Measurements from ENCODE around the gene SLC35B2. TPM values are rescaled to one million over a fixed set of nuclear protein-coding genes. Genes with fewer than 3 reads are reported as not detected.

The SLC35B2 gene
- total RNA-seq, 1 experiment from 2014 or later, result 28.9 TPM

GRCh38 chr6:44234101-44235025 is 23.0 kb downstream of the SLC35B2 start:
- DNase-seq (ENCODE audit: low spot score) (peak; percentile 79), ATAC-seq (peak; percentile 77)
- Mint-ChIP-seq H3K27ac (peak overlapping the region; percentile 51), H3K9me3 (no peaks in the 10 kb centered on the region), H3K36me3 (peaks cover 46% of the 10 kb centered on the region), H3K4me3 (no peak overlapping the region), H3K4me1 (peaks cover 46% of the 10 kb centered on the region), H3K27me3 (ENCODE audit: low read depth) (peaks cover 10% of the 10 kb centered on the region)
- ChIA-PET POLR2A (interaction anchor here (0.7 to 2.7 kb wide), 6 partner anchors 10 to 42 kb away, joined by 3 to 14 read pairs (median 6); partner anchors contain the start of genes HSP90AB1, SLC29A1 and SLC35B2), CTCF (interaction anchor here (0.6 to 6.3 kb wide), 34 partner anchors 11 to 156 kb away, joined by 3 to 174 read pairs (median 4); partner anchors contain the start of genes AARS2, CAPN11, CDC5L and HSP90AB1)
- no peak for TF ChIP-seq ZNF232 (CRISPR knock-in tag; IDR thresholded peaks at IDR 0.05)
- peak; percentile 64; the same call in 1 of the 2 replicates for TF ChIP-seq GABPB1 (CRISPR knock-in tag; IDR thresholded peaks at IDR 0.05)
- TF ChIP-seq CTCF (IDR thresholded peaks at IDR 0.05), result peak; percentile 34

DNA sequence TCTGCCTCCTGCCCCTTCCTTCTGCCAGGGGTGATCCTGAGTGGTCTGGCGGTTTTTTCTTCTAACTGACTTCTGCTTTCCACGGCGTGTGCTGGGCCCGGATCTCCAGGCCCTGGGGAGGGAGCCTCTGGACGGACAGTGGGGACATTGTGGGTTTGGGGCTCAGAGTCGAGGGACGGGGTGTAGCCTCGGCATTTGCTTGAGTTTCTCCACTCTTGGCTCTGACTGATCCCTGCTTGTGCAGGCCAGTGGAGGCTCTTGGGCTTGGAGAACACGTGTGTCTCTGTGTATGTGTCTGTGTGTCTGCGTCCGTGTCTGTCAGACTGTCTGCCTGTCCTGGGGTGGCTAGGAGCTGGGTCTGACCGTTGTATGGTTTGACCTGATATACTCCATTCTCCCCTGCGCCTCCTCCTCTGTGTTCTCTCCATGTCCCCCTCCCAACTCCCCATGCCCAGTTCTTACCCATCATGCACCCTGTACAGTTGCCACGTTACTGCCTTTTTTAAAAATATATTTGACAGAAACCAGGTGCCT is 23.7 kb downstream of the SLC35B2 start:
- Mint-ChIP-seq H3K27ac (peak overlapping the region; percentile 87), H3K4me3 (no peak overlapping the region), H3K27me3 (ENCODE audit: low read depth) (peaks cover 3% of the 10 kb centered on the region), H3K9me3 (no peaks in the 10 kb centered on the region), H3K4me1 (peaks cover 45% of the 10 kb centered on the region), H3K36me3 (peaks cover 54% of the 10 kb centered on the region)
- no peak for TF ChIP-seq E2F5 (CRISPR knock-in tag; IDR thresholded peaks at IDR 0.05)
- TF ChIP-seq ZNF416 (CRISPR knock-in tag; IDR thresholded peaks at IDR 0.05), result no peak
- no peak for TF ChIP-seq ZNF396 (CRISPR knock-in tag; IDR thresholded peaks at IDR 0.05; ENCODE audit: borderline replicate concordance)
- no peak for TF ChIP-seq ATF1 (CRISPR knock-in tag; IDR thresholded peaks at IDR 0.05)
- no peak for TF ChIP-seq ATF2 (CRISPR knock-in tag; IDR thresholded peaks at IDR 0.05; ENCODE audit: borderline replicate concordance, low read depth)
- TF ChIP-seq, protein P1, sequence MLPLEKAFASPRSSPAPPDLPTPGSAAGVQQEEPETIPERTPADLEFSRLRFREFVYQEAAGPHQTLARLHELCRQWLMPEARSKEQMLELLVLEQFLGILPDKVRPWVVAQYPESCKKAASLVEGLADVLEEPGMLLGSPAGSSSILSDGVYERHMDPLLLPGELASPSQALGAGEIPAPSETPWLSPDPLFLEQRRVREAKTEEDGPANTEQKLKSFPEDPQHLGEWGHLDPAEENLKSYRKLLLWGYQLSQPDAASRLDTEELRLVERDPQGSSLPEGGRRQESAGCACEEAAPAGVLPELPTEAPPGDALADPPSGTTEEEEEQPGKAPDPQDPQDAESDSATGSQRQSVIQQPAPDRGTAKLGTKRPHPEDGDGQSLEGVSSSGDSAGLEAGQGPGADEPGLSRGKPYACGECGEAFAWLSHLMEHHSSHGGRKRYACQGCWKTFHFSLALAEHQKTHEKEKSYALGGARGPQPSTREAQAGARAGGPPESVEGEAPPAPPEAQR (CRISPR knock-in tag; IDR thresholded peaks at IDR 0.05), result no peak
- TF ChIP-seq, protein P2, sequence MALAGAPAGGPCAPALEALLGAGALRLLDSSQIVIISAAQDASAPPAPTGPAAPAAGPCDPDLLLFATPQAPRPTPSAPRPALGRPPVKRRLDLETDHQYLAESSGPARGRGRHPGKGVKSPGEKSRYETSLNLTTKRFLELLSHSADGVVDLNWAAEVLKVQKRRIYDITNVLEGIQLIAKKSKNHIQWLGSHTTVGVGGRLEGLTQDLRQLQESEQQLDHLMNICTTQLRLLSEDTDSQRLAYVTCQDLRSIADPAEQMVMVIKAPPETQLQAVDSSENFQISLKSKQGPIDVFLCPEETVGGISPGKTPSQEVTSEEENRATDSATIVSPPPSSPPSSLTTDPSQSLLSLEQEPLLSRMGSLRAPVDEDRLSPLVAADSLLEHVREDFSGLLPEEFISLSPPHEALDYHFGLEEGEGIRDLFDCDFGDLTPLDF (CRISPR knock-in tag; IDR thresholded peaks at IDR 0.05), result no peak
- TF ChIP-seq ARID4B (CRISPR knock-in tag; IDR thresholded peaks at IDR 0.05; ENCODE audit: borderline replicate concordance), result no peak
- TF ChIP-seq, protein P3, sequence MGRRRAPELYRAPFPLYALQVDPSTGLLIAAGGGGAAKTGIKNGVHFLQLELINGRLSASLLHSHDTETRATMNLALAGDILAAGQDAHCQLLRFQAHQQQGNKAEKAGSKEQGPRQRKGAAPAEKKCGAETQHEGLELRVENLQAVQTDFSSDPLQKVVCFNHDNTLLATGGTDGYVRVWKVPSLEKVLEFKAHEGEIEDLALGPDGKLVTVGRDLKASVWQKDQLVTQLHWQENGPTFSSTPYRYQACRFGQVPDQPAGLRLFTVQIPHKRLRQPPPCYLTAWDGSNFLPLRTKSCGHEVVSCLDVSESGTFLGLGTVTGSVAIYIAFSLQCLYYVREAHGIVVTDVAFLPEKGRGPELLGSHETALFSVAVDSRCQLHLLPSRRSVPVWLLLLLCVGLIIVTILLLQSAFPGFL (CRISPR knock-in tag; IDR thresholded peaks at IDR 0.05; ENCODE audit: borderline replicate concordance), result no peak
- no peak for TF ChIP-seq ZNF219 (CRISPR knock-in tag; IDR thresholded peaks at IDR 0.05; ENCODE audit: borderline replicate concordance)
- no peak for TF ChIP-seq PRRX2 (CRISPR knock-in tag; IDR thresholded peaks at IDR 0.05)
- no peak for TF ChIP-seq RORB (CRISPR knock-in tag; IDR thresholded peaks at IDR 0.05)
- TF ChIP-seq NR2C2 (CRISPR knock-in tag; IDR thresholded peaks at IDR 0.05), result no peak
- TF ChIP-seq NR3C1 (CRISPR knock-in tag; conservative IDR thresholded peaks at IDR 0.05; ENCODE audit: low read depth), result no peak
- no peak for TF ChIP-seq ETV6 (CRISPR knock-in tag; IDR thresholded peaks at IDR 0.05)
- no peak for TF ChIP-seq CREM (CRISPR knock-in tag; IDR thresholded peaks at IDR 0.05)
- no peak for TF ChIP-seq OVOL2 (CRISPR knock-in tag; IDR thresholded peaks at IDR 0.05; ENCODE audit: borderline replicate concordance)
- TF ChIP-seq GABPB1 (CRISPR knock-in tag; IDR thresholded peaks at IDR 0.05), result no peak
- POLR2A ChIA-PET, result interaction anchor here (1.4 to 2.7 kb wide), 4 partner anchors 9 to 23 kb away, joined by 5 to 14 read pairs (median 8); partner anchors contain the start of genes HSP90AB1, SLC29A1 and SLC35B2
- ATAC-seq (no peak), DNase-seq (ENCODE audit: low spot score) (no peak)
- CTCF ChIA-PET, result interaction anchor here (1.2 to 6.3 kb wide), 18 partner anchors 10 to 148 kb away, joined by 3 to 174 read pairs (median 10); partner anchors contain the start of genes AARS2, HSP90AB1, SLC29A1 and SLC35B2
